Naive B cell (primary cell): ENCODE measurements around the gene MOSPD2. TPM values are rescaled to one million over a fixed set of nuclear protein-coding genes. Genes with fewer than 3 reads are reported as not detected.
A peak's percentile ranks its signal among the peaks of the same experiment; 100 is the strongest.

ENCODE experiments used
- ATAC-seq, 2 donors: fragments of 150-1000 bp; cut with Tn5 transposase; 2 replicates each; pipeline ENCODE4 v1.10.0; 2021; ENCODE audit warnings: low read depth in 2 of 2, mild to moderate bottlenecking in 2 of 2, moderate library complexity in 2 of 2
- DNase-seq: peaks from one replicate; pipeline ENCODE4 v3.0.0; 2022
- H3K27ac Mint-ChIP-seq, 6 donors: one replicate each; pipeline ENCODE4 v1.8.0; 2020 to 2022; ENCODE audit warnings: mild to moderate bottlenecking in 6 of 6, mixed read lengths in 6 of 6, moderate library complexity in 5 of 6, inconsistent platforms in 2 of 6
- H3K27me3 Mint-ChIP-seq, 3 donors: one replicate each; pipeline ENCODE4 v1.8.0; 2021 to 2022; ENCODE audit warnings: mixed read lengths in 3 of 3, mild to moderate bottlenecking in 1 of 3
- H3K36me3 Mint-ChIP-seq, 2 donors: one replicate each; pipeline ENCODE4 v1.8.0; 2020 to 2022; ENCODE audit warnings: mixed read lengths in 2 of 2, inconsistent platforms in 1 of 2, mild to moderate bottlenecking in 1 of 2
- H3K4me1 Mint-ChIP-seq, 3 donors: one replicate each; pipeline ENCODE4 v1.8.0; 2020 to 2022; ENCODE audit warnings: mixed read lengths in 3 of 3, inconsistent platforms in 1 of 3, mild to moderate bottlenecking in 1 of 3, moderate library complexity in 1 of 3
- H3K4me3 Mint-ChIP-seq, 8 donors: one replicate each; pipeline ENCODE4 v1.8.0; 2020 to 2022; ENCODE audit warnings: mild to moderate bottlenecking in 8 of 8, mixed read lengths in 8 of 8, moderate library complexity in 8 of 8, inconsistent platforms in 2 of 8
- H3K9me3 Mint-ChIP-seq, 7 donors: one replicate each; pipeline ENCODE4 v1.8.0; 2020 to 2022; ENCODE audit warnings: mixed read lengths in 7 of 7, mild to moderate bottlenecking in 5 of 7, inconsistent platforms in 2 of 7, moderate library complexity in 1 of 7
- polyA plus RNA-seq, 6 donors: library from polyadenylated mRNA; unstranded; fragments of 300-500 nt; fragmentation: Illumina TruSeq; gene quantifications; one replicate each; pipeline ENCODE4 v1.2.3, GENCODE V29; 2021; ENCODE audit warnings: low read depth in 6 of 6

The MOSPD2 gene
- polyA plus RNA-seq, 6 donors from 2014 or later, result 1.6 to 14.4 (median 6.8) TPM

DNA sequence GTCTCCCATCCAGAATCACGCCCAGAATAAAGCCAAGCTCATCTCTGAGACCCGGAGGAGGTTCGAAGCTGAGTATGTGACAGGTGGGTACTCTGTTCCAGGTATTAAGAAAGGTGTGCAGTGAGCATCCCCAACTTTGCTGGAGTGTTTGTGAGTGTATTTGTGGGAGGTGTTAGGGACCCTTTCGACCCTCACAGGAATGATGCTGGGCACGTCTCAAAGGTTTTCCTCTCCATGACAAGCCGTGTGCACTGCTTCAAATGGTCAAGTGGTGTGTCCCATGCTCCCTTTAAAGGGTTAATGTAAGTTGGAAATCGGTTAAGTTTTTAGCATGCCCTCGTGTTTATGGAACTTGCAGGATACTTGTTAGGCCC, 442 bp downstream of the MOSPD2 start:
- Mint-ChIP-seq H3K27ac (peak overlapping the region; percentile 69 to 96 (median 92)), H3K27me3 (no peaks in the 10 kb centered on the region), H3K36me3 (peaks cover 5% of the 10 kb centered on the region in 2 donors), H3K9me3 (peaks cover 0 to 6% (median 0%) of the 10 kb centered on the region in 7 donors), H3K4me1 (peaks cover 0 to 12% (median 4%) of the 10 kb centered on the region in 3 donors), H3K4me3 (peak overlapping the region; percentile 85 to 95 (median 92))
- no peak for ATAC-seq
- no peak for DNase-seq

DNA sequence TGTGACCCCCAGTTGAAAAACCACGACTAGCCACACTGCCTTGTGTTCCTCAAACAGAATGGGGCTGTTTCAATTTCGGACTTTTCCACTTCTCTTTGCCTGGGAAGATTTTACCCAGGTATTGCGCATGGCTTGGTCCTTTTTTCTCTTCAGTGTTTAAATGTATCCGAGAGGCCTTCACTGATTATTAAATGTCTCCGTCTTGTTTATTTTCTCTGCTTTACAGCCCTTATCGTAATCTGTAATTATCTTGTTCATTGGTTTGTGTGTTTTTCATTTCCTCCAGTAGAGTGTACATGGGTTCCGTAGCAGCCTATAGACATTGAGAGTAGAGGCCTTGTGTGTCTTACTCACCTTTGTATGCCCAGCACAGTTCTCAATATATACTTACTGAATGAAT, 2.4 kb downstream of the MOSPD2 start:
- ATAC-seq, result no peak
- H3K4me3 Mint-ChIP-seq, result peak overlapping the region in 2 of 8 donors; percentile 52 to 94
- peaks cover 5% of the 10 kb centered on the region in 2 donors for H3K36me3 Mint-ChIP-seq
- no peak for DNase-seq
- peaks cover 0 to 12% (median 4%) of the 10 kb centered on the region in 3 donors for H3K4me1 Mint-ChIP-seq
- peaks cover 0 to 4% (median 0%) of the 10 kb centered on the region in 7 donors for H3K9me3 Mint-ChIP-seq
- peak overlapping the region in 2 of 6 donors; percentile 52 to 54 for H3K27ac Mint-ChIP-seq
- no peaks in the 10 kb centered on the region for H3K27me3 Mint-ChIP-seq

DNA sequence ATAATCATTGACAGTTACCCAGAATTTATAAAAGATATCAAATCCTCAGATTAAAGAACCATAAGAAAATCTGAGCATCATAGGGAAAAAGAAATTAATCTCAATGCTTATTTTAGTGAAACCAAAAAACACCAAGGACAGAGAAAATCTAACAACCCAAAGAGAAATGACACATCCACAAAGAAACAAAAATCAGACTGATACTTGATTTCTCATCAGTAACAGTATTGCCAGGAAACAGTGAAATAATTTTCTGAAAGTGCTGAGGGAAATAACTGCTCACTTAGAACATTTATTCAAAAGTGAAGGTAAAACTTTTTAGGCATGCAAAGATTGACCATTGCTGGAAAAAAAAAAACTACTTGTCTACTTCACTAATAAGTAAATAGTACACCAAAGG, 10.6 kb downstream of the MOSPD2 start:
- peaks cover 0 to 4% (median 0%) of the 10 kb centered on the region in 7 donors for H3K9me3 Mint-ChIP-seq
- H3K4me3 Mint-ChIP-seq, result peak overlapping the region in 1 of 8 donors; percentile 8
- DNase-seq (no peak), ATAC-seq (no peak)
- peaks cover 0 to 15% (median 3%) of the 10 kb centered on the region in 3 donors for H3K4me1 Mint-ChIP-seq
- H3K36me3 Mint-ChIP-seq, result peaks cover 0 to 4% of the 10 kb centered on the region in 2 donors
- H3K27ac Mint-ChIP-seq, result peak overlapping the region in 2 of 6 donors; percentile 68 to 80
- H3K27me3 Mint-ChIP-seq, result no peaks in the 10 kb centered on the region

DNA sequence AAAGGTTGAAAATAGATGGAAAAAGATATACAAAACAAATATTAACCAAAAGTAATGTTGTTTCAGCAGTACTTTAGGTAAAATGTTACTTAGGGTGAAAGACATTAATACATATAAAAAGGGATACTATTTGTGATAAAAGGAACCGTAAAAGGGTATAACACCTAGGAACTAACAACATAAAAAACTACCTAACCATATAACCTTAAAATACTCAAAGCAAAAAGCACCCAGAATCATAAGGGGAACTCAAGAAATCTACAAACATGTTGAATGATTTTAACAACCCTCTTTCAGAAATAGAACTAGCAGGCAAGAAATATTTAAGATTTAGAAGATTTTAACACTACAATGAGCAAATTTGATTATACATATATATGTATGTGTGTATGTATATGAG, 11.5 kb downstream of the MOSPD2 start:
- ATAC-seq, result no peak
- Mint-ChIP-seq H3K4me3 (no peak overlapping the region), H3K27ac (no peak overlapping the region), H3K4me1 (peaks cover 3 to 21% (median 3%) of the 10 kb centered on the region in 3 donors), H3K9me3 (peaks cover 0 to 4% (median 0%) of the 10 kb centered on the region in 7 donors), H3K36me3 (peaks cover 0 to 4% of the 10 kb centered on the region in 2 donors), H3K27me3 (no peaks in the 10 kb centered on the region)
- no peak for DNase-seq

DNA sequence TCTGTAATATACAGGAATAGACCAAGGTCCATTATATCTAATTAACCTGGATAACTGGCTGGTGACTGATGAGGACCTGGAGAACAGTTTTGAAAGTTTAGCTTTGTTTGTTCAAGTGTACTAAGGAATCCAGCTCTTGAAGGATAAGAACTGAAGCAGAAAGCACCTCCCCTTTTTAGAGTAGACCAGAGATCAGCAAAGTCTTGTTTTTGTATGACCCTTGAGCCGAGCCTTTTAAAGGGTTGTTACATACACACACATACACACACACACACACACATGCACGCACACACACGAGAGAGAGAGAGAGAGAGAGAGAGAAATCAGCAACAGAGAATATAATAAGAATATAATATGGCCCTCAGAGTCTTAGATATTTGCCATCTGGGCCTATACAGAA, 13.0 kb downstream of the MOSPD2 start:
- no peak for ATAC-seq
- Mint-ChIP-seq H3K27ac (no peak overlapping the region), H3K36me3 (peaks cover 0 to 4% of the 10 kb centered on the region in 2 donors), H3K27me3 (no peaks in the 10 kb centered on the region), H3K4me1 (peaks cover 3 to 21% (median 3%) of the 10 kb centered on the region in 3 donors), H3K4me3 (no peak overlapping the region), H3K9me3 (peaks cover 0 to 4% (median 0%) of the 10 kb centered on the region in 7 donors)
- no peak for DNase-seq

DNA sequence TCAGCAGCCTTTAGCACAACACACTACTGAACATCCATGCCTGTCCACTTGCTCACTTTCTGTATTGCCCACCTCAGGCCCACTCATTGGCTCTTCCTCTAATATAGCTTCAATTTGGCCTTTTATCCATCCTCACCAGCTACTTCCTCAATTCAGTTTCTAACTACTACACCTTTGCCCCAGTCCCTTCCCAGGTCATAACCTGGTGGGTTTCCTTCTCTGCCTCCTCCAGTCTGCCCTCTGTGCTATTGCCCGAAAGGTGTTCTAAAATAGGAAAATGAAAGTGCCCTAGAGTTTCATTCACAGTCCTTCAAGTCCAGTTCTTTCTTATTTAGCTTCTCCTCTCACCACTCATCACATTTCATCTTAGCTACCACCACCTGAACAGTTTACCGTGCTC, 23.1 kb downstream of the MOSPD2 start:
- Mint-ChIP-seq H3K9me3 (no peaks in the 10 kb centered on the region), H3K4me3 (no peak overlapping the region), H3K27me3 (no peaks in the 10 kb centered on the region), H3K27ac (peak overlapping the region in 4 of 6 donors; percentile 16 to 86 (median 48)), H3K4me1 (peaks cover 0 to 6% (median 5%) of the 10 kb centered on the region in 3 donors), H3K36me3 (peaks cover 0 to 8% of the 10 kb centered on the region in 2 donors)
- ATAC-seq, result peak in 1 of 2 donors; percentile 23
- no peak for DNase-seq

DNA sequence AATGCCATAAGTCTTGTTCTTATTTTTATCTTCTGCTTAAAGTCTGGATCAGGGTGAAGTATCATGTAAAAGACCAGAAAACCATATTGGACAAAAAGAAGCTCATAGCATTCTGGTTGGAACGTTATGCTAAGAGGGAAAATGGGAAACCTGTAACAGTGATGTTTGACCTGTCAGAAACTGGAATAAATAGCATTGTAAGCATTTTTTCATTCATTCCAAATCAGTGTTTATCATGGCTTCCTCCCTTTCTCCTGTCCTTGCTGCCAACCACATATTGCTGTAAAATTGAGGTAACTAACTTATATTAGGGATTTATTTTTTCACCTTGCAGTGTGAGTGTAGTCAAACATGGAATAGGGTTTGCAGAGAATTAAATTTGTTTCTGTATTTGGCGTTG, 23.8 kb downstream of the MOSPD2 start:
- Mint-ChIP-seq H3K9me3 (no peaks in the 10 kb centered on the region), H3K4me1 (peaks cover 0 to 6% (median 5%) of the 10 kb centered on the region in 3 donors), H3K27ac (peak overlapping the region in 1 of 6 donors; percentile 18), H3K27me3 (no peaks in the 10 kb centered on the region), H3K4me3 (no peak overlapping the region), H3K36me3 (peaks cover 0 to 8% of the 10 kb centered on the region in 2 donors)
- DNase-seq (no peak), ATAC-seq (no peak)

DNA sequence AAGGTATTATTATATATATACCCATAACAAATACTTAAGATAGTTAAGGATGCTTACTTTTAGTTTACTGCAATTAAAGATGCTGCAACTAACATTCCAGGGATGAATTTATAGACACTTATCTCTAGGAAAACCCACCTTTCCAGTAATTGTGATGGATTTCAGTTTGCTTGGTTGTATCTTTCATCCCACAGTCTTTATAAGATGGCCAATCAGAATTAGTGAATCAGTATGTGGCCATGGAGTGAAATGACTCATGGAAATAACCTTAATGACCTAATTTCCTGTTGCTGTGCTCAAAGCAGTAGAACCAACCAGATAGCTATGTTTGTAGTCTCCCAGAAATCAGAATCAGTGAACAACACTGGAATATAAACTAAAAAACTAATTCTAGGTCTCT, 26.4 kb downstream of the MOSPD2 start:
- H3K4me3 Mint-ChIP-seq, result no peak overlapping the region
- H3K36me3 Mint-ChIP-seq, result peaks cover 10 to 18% of the 10 kb centered on the region in 2 donors
- no peak for DNase-seq
- no peaks in the 10 kb centered on the region for H3K27me3 Mint-ChIP-seq
- ATAC-seq, result peak; percentile 33 to 54
- peak overlapping the region in 1 of 6 donors; percentile 60 for H3K27ac Mint-ChIP-seq
- H3K4me1 Mint-ChIP-seq, result peaks cover 0 to 6% (median 5%) of the 10 kb centered on the region in 3 donors
- H3K9me3 Mint-ChIP-seq, result peaks cover 0 to 12% (median 6%) of the 10 kb centered on the region in 7 donors

DNA sequence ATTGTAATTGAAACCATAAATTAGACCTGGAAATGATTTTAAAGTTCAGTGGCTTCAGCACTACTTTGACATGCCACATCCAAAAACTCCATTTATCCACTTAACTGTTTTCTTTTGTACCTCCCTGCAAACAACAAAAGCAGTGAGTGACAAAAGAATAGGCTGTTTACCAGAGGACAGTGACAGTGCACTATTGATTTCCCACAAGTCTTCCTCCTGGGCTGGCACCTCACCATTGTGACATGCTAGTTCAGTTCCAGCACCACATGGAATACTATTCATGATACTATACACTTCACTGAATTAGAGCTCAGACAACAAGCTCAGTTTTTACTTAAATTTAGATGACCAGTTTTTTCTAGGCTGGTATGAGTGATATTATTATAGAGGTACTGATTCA, 29.3 kb downstream of the MOSPD2 start:
- Mint-ChIP-seq H3K27ac (no peak overlapping the region), H3K4me1 (no peaks in the 10 kb centered on the region), H3K9me3 (peaks cover 0 to 21% (median 14%) of the 10 kb centered on the region in 7 donors), H3K4me3 (no peak overlapping the region), H3K27me3 (no peaks in the 10 kb centered on the region), H3K36me3 (peaks cover 15 to 16% of the 10 kb centered on the region in 2 donors)
- ATAC-seq, result no peak
- no peak for DNase-seq

DNA sequence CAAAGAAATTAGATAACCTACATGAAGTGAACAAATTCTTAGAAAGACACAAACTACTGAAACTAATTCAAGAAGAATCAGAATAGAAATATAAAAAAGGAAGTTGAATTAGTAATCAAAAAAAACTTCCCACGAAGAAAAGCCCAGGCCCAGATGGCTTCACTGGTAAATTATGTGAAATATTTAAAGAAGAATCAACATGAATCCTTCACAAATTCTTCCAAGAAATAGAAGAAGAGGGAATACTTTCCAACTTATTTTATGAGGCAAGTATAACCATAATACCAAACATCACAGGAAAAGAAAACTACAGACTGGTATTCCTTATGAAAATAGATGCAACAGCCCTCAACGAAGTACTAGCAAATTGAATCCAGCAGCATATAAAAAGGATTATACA, 30.7 kb downstream of the MOSPD2 start:
- Mint-ChIP-seq H3K27me3 (no peaks in the 10 kb centered on the region), H3K9me3 (peaks cover 0 to 21% (median 14%) of the 10 kb centered on the region in 7 donors), H3K4me3 (no peak overlapping the region), H3K36me3 (peaks cover 15 to 16% of the 10 kb centered on the region in 2 donors), H3K4me1 (no peaks in the 10 kb centered on the region), H3K27ac (no peak overlapping the region)
- DNase-seq (no peak), ATAC-seq (no peak)

DNA sequence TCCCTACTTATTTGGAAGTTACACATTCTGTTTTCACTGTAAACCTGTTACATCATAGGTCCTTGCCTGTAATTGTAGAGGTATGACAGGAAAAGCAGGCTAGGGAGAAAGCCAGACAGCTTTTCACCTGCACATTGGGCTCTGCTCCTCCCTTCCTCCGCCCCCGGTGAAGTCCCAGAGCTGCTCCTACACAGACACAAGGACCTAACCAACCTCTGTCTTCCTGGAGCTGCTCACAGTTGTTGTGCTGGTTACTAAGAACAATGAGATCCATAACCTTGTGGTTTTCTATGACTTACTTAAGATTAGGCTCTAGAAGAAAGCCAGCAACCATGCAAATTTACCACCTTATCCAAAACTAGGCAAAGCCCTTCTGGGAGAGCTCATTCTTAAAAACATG, 40.0 kb downstream of the MOSPD2 start:
- Mint-ChIP-seq H3K27me3 (no peaks in the 10 kb centered on the region), H3K4me1 (no peaks in the 10 kb centered on the region), H3K9me3 (no peaks in the 10 kb centered on the region), H3K4me3 (no peak overlapping the region), H3K36me3 (peaks cover 9 to 14% of the 10 kb centered on the region in 2 donors), H3K27ac (no peak overlapping the region)
- ATAC-seq (no peak), DNase-seq (no peak)

DNA sequence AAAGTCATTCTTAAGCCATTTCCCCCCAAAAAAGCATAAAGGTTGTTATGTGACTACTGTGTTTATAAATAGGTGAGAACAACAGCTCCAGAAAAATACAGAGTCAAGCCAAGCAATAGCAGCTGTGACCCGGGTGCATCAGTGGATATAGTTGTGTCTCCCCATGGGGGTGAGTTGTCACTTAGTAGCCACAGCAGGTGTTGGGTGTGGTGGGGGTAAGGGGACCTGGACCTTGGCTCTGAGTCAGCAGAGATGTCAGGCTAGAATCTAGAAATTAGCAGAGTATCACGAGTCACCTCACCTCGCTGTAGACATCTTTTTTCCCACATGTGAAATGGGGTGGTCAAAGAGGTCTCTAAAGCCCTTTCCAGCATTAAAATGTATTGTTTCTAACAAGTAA, 42.4 kb downstream of the MOSPD2 start:
- Mint-ChIP-seq H3K36me3 (peaks cover 2 to 14% of the 10 kb centered on the region in 2 donors), H3K4me3 (no peak overlapping the region), H3K27me3 (no peaks in the 10 kb centered on the region), H3K27ac (no peak overlapping the region), H3K9me3 (no peaks in the 10 kb centered on the region), H3K4me1 (no peaks in the 10 kb centered on the region)
- no peak for ATAC-seq
- DNase-seq, result no peak

DNA sequence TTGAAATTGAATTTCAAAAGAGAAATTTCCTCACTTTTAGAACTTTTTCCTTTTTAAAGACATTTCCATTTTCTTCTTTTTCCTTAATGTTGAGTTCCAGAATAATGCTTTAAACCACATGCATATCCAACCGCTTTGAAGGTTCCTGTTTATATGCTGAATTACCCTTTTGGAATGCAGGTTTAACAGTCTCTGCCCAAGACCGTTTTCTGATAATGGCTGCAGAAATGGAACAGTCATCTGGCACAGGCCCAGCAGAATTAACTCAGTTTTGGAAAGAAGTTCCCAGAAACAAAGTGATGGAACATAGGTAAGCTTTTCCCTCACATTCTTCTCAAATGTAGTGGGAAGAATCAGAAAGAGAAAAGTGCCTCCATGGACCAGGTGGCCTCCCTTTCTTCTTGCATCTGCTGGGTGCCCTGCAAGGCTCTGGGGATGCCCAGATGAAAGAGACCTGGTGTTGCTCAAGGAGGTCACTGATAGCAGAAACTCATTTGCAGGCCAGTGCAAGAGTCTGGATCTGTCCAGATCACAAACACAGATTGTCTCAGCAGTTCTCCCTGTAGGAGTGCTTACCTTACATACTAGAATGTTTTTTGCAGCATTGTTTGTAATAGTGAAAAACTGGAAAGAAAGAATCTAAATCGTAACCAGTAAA, 42.9 kb downstream of the MOSPD2 start:
- H3K4me3 Mint-ChIP-seq, result no peak overlapping the region
- H3K4me1 Mint-ChIP-seq, result no peaks in the 10 kb centered on the region
- no peaks in the 10 kb centered on the region for H3K27me3 Mint-ChIP-seq
- DNase-seq, result no peak
- no peak overlapping the region for H3K27ac Mint-ChIP-seq
- peaks cover 0 to 14% of the 10 kb centered on the region in 2 donors for H3K36me3 Mint-ChIP-seq
- H3K9me3 Mint-ChIP-seq, result no peaks in the 10 kb centered on the region
- ATAC-seq, result no peak

DNA sequence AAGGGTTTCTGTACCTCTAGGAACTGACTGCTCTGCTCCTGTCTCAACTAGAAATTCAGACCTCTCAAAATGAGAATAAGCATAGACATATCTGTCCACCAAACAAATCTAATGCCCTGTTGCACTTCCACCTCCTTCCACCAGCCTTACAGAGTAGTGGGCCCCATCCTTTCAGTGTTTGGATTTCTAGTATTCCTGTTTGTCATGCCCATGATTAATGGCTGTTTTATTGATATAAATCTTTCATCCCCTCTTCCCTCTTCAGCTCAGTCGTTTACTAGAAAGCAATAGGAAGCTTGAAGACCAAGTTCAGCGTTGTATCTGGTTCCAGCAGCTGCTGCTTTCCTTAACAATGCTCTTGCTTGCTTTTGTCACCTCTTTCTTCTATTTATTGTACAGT, 46.2 kb downstream of the MOSPD2 start:
- H3K36me3 Mint-ChIP-seq, result peaks cover 0 to 14% of the 10 kb centered on the region in 2 donors
- H3K4me1 Mint-ChIP-seq, result no peaks in the 10 kb centered on the region
- no peak for ATAC-seq
- no peaks in the 10 kb centered on the region for H3K9me3 Mint-ChIP-seq
- DNase-seq, result no peak
- no peaks in the 10 kb centered on the region for H3K27me3 Mint-ChIP-seq
- no peak overlapping the region for H3K4me3 Mint-ChIP-seq
- peak overlapping the region in 1 of 6 donors; percentile 22 for H3K27ac Mint-ChIP-seq
